Tibial nerve (tissue), 4 donors: ENCODE data around the gene NEK11. TPM values are rescaled to one million over a fixed set of nuclear protein-coding genes. Genes with fewer than 3 reads are reported as not detected.

Source experiments
- DNase-seq, 2 donors: peaks; one replicate each; pipeline ENCODE4 v3.0.0-alpha.2; 2019; ENCODE audit warnings: low spot score in 2 of 2
- H3K27ac ChIP-seq, 4 donors: fragments of 200-600 bp; sonication (generic) in 3 of 4; one replicate each; pipeline ENCODE4 v1.5.1; 2017 to 2019; ENCODE audit warnings: mild to moderate bottlenecking in 1 of 4
- H3K27me3 ChIP-seq, 2 donors: fragments of 200-600 bp; sonication (generic) in 1 of 2; one replicate each; pipeline versions ENCODE4 v1.5.1 to v1.6.0; 2017 to 2019
- H3K36me3 ChIP-seq, 3 donors: fragments of 200-600 bp; sonication (generic); one replicate each; pipeline ENCODE4 v1.5.1; 2018 to 2019
- H3K4me1 ChIP-seq, 4 donors: fragments of 200-600 bp; sonication (generic) in 3 of 4; one replicate each; pipeline ENCODE4 v1.5.1; 2017 to 2019
- H3K4me3 ChIP-seq, 4 donors: fragments of 200-600 bp; sonication (generic) in 3 of 4; one replicate each; pipeline ENCODE4 v1.5.1; 2017 to 2019; ENCODE audit warnings: mild to moderate bottlenecking in 1 of 4, moderate library complexity in 1 of 4
- H3K9me3 ChIP-seq, 4 donors: fragments of 200-600 bp; sonication (generic) in 3 of 4; one replicate each; pipeline ENCODE4 v1.5.1; 2017 to 2019
- CTCF ChIP-seq, 5 experiments: fragments of 200-600 bp in 3 of 5; fragments of 450-650 bp in 2 of 5; sonication (generic) in 3 of 5; IDR thresholded peaks; one replicate each; pipeline ENCODE4 v1.5.1; 2016 to 2019; ENCODE audit warnings: antibody characterized with exemption in 5 of 5, mild to moderate bottlenecking in 3 of 5, moderate library complexity in 2 of 5
- EP300 ChIP-seq, 2 donors: sonication (generic); formaldehyde crosslinking; IDR thresholded peaks; one replicate each; pipeline ENCODE4 v1.6.1; 2017; ENCODE audit warnings: antibody characterized with exemption in 2 of 2, mild to moderate bottlenecking in 1 of 2
- POLR2A ChIP-seq, 2 donors: fragments of 450-650 bp; IDR thresholded peaks; one replicate each; pipeline ENCODE4 v1.6.1; 2017; ENCODE audit warnings: antibody characterized with exemption in 2 of 2, mild to moderate bottlenecking in 2 of 2, moderate library complexity in 2 of 2
- WGBS, 2 donors: methylation state at CpG; one replicate each; pipeline ENCODE4 v1.1.5; 2018; 5-methylcytosine and 5-hydroxymethylcytosine counted together
- total RNA-seq, 4 donors: library from RNA; depleted of rRNA; stranded (reverse); fragments of >200 nt; gene quantifications; one replicate each; pipeline ENCODE4 v1.1.0, GENCODE V29; 2016

NEK11 gene
- total RNA-seq, 4 donors from 2014 or later, result 7.0 to 32.8 (median 15.3) TPM

DNA sequence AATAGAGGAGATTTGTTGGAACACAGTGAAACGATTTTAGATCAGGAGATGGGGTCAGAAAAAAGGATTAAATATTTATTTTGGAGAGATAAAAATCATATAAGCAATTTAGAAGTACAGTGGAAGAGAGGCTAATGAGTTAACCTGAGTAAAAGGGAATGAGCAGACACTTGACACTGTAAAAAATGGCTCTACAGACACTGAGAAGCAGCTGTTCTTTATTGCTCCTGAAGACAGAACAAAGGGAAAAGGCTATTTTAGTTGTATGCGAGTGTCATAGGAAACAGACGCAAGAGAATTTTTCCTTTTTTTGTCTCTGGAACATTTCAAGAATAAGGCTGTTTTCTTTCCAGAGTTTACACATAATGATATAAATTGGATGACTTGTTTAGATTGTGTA lies 34.3 kb upstream of the NEK11 start:
- WGBS, 2 donors, result 81 to 87% methylated on average over 3 of the region's 3 CpGs

DNA sequence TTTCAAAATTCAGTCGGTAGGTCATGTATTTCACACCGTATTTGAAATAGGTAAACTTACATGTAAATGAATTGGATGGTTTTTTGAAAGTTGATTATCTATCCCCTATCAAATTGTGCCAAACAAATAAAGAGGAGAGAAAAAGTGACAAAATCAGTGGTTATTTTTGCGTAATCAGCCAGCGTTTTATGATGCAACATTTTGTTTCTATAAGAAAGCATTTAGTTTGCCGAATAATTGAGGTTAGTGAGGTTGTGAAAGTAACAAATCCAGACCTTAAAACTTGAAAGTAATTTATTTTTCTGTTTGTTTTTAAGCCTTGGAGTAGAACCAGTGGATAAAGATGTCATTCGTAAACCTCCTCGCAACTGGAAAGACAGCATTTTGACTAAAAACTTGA lies 29.4 kb upstream of the NEK11 start:
- no peaks in the 10 kb centered on the region for H3K9me3 ChIP-seq
- H3K4me3 ChIP-seq, result no peak overlapping the region
- H3K36me3 ChIP-seq, result peaks cover 0 to 52% (median 0%) of the 10 kb centered on the region in 3 donors
- no peak overlapping the region for H3K27ac ChIP-seq
- no peaks in the 10 kb centered on the region for H3K27me3 ChIP-seq
- DNase-seq, result no peak
- TF ChIP-seq CTCF (IDR thresholded peaks at IDR 0.05), result no peak
- TF ChIP-seq EP300 (IDR thresholded peaks at IDR 0.05), result no peak
- TF ChIP-seq POLR2A (IDR thresholded peaks at IDR 0.05), result no peak
- H3K4me1 ChIP-seq, result no peaks in the 10 kb centered on the region
- 92% methylated on average over 7 of the region's 7 CpGs for WGBS, 2 donors

More for the DNA sequence above, 34.3 kb upstream of the NEK11 start:
- Histone ChIP-seq H3K4me3 (no peak overlapping the region), H3K9me3 (no peaks in the 10 kb centered on the region), H3K36me3 (peaks cover 0 to 53% (median 0%) of the 10 kb centered on the region in 3 donors), H3K27ac (no peak overlapping the region), H3K27me3 (no peaks in the 10 kb centered on the region), H3K4me1 (no peaks in the 10 kb centered on the region)
- TF ChIP-seq POLR2A (IDR thresholded peaks at IDR 0.05) (no peak), EP300 (IDR thresholded peaks at IDR 0.05) (no peak), CTCF (IDR thresholded peaks at IDR 0.05) (no peak)
- no peak for DNase-seq

- Histone ChIP-seq H3K4me3 (no peak overlapping the region), H3K36me3 (peaks cover 0 to 41% (median 0%) of the 10 kb centered on the region in 3 donors), H3K9me3 (no peaks in the 10 kb centered on the region), H3K4me1 (no peaks in the 10 kb centered on the region), H3K27ac (no peak overlapping the region), H3K27me3 (no peaks in the 10 kb centered on the region)
- WGBS, 2 donors, result 52 to 65% methylated on average over 1 of the region's 1 CpG
- no peak for TF ChIP-seq POLR2A (IDR thresholded peaks at IDR 0.05)
- TF ChIP-seq EP300 (IDR thresholded peaks at IDR 0.05), result no peak
- DNase-seq, result no peak
Observed at GRCh38 chr3:131001071-131001470, 25.6 kb upstream of the NEK11 start.

DNA sequence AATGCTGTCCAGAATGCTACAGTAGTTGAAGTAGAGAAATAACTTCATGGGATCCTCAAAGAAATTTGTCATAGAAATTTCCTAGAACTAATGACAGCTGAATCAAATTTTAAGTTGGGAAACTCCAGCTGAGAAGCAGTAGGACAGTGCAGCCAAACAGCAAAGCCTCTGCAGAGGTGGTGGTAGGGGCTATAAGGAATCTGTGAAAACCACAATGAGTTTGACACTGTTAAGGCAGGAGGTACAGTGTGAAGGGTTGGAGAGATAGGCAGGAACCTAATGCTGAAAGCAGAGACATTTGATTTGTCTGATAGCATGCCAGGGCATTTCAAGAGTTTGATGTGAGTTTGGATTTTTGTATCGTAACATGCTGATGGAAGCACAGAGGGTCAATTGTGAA lies 22.1 kb upstream of the NEK11 start:
- 76 to 82% methylated on average over 1 of the region's 1 CpG for WGBS, 2 donors
- peaks cover 0 to 43% (median 0%) of the 10 kb centered on the region in 3 donors for H3K36me3 ChIP-seq
- no peak for TF ChIP-seq CTCF (IDR thresholded peaks at IDR 0.05)

DNA sequence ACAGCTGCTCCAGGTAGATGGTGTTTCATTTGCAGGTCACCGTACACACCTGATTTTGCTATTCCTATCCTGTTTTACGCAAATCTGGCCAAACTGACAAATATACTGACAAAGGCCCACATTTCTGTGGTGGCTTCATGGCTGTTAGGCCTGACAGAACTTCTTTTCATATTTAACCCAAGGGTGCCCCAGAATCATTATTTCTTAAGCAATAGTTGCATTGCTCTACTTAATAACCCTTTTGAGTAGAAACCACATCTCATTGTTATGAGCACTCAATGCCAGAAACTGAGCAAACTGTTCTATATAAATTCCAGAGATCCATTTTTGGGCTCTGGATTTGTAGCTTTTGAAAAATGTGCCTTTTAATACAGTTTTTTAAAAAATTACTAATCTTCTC lies 19.4 kb upstream of the NEK11 start:
- 81 to 82% methylated on average over 2 of the region's 2 CpGs for WGBS, 2 donors
- Histone ChIP-seq H3K9me3 (no peaks in the 10 kb centered on the region), H3K4me3 (no peak overlapping the region), H3K27ac (no peak overlapping the region), H3K4me1 (peaks cover 0 to 5% (median 0%) of the 10 kb centered on the region in 4 donors), H3K36me3 (peaks cover 0 to 67% (median 0%) of the 10 kb centered on the region in 3 donors), H3K27me3 (no peaks in the 10 kb centered on the region)
- TF ChIP-seq CTCF (IDR thresholded peaks at IDR 0.05) (no peak), POLR2A (IDR thresholded peaks at IDR 0.05) (no peak), EP300 (IDR thresholded peaks at IDR 0.05) (no peak)
- DNase-seq, result no peak

More for the DNA sequence above, 22.1 kb upstream of the NEK11 start:
- H3K27ac ChIP-seq, result no peak overlapping the region
- H3K9me3 ChIP-seq, result no peaks in the 10 kb centered on the region
- no peak overlapping the region for H3K4me3 ChIP-seq
- no peaks in the 10 kb centered on the region for H3K27me3 ChIP-seq
- peaks cover 0 to 5% (median 0%) of the 10 kb centered on the region in 4 donors for H3K4me1 ChIP-seq
- no peak for DNase-seq

- no peak for TF ChIP-seq EP300 (IDR thresholded peaks at IDR 0.05)
- TF ChIP-seq POLR2A (IDR thresholded peaks at IDR 0.05), result no peak
- no peak for TF ChIP-seq CTCF (IDR thresholded peaks at IDR 0.05)
Observed at GRCh38 chr3:131007782-131008181, 18.9 kb upstream of the NEK11 start.

More at GRCh38 chr3:131007782-131008181, 18.9 kb upstream of the NEK11 start:
- Histone ChIP-seq H3K9me3 (no peaks in the 10 kb centered on the region), H3K27me3 (no peaks in the 10 kb centered on the region), H3K4me3 (no peak overlapping the region), H3K27ac (no peak overlapping the region), H3K4me1 (peaks cover 0 to 5% (median 0%) of the 10 kb centered on the region in 4 donors), H3K36me3 (peaks cover 0 to 71% (median 0%) of the 10 kb centered on the region in 3 donors)
- no peak for DNase-seq
- 96 to 97% methylated on average over 2 of the region's 2 CpGs for WGBS, 2 donors
